ENCODE measurements around the gene SIDT2.

DNA sequence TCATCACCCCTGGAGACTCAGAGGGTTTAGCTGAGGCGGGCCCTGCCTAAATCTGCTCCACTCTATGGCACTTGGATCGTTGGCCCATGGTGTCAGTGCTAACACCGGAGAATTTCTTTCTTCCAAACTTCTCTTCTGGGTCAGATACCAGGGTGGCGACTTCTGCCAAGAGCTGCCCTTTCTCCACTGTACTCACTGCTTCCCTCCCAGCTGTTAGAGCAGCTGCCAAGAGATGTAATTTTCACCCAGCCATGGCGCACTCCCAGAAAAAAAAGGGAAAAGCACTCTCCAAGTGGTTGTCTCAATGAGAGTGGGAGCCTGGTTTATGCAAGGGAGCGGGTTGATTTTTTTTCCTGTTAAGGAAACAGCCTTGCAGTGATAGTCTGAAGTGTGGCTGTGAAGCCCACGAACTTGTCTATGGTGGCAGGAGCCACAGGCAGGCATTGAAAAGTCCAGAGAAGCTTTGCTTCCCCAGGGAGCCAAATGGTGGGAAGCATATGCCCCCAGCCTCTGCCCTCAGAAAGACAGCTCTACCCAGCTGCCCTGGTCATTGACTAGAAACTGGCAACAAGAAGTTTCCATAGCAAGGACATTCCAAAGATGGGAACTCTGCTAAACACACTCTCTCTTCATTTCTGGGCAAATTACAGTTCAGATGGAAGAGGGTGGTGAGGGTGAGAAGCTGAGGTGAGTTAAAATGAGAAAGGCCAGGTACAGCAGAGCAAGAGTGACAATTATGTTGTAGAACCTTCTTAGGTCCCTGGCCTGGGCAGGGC is 42.6 kb downstream of the SIDT2 start:
- TF ChIP-seq, protein P1, sequence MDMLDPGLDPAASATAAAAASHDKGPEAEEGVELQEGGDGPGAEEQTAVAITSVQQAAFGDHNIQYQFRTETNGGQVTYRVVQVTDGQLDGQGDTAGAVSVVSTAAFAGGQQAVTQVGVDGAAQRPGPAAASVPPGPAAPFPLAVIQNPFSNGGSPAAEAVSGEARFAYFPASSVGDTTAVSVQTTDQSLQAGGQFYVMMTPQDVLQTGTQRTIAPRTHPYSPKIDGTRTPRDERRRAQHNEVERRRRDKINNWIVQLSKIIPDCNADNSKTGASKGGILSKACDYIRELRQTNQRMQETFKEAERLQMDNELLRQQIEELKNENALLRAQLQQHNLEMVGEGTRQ (IDR thresholded peaks at IDR 0.05; ENCODE audit: low read depth, low read length) = no peak
- TF ChIP-seq CEBPB (IDR thresholded peaks at IDR 0.05; ENCODE audit: low read depth, low read length) (no peak), POLR2A (IDR thresholded peaks at IDR 0.05; ENCODE audit: low read depth, low read length) (no peak), MXI1 (IDR thresholded peaks at IDR 0.05; ENCODE audit: borderline replicate concordance, low read depth, low read length) (no peak), RFX5 (IDR thresholded peaks at IDR 0.05; ENCODE audit: low read depth, low read length) (no peak), SMC3 (IDR thresholded peaks at IDR 0.05; ENCODE audit: low read depth, low read length) (no peak), NFE2L2 (IDR thresholded peaks at IDR 0.05; ENCODE audit: low read depth, low read length) (no peak), MAZ (IDR thresholded peaks at IDR 0.05; ENCODE audit: borderline replicate concordance, low read depth, low read length) (no peak)
- TF ChIP-seq, protein P2, sequence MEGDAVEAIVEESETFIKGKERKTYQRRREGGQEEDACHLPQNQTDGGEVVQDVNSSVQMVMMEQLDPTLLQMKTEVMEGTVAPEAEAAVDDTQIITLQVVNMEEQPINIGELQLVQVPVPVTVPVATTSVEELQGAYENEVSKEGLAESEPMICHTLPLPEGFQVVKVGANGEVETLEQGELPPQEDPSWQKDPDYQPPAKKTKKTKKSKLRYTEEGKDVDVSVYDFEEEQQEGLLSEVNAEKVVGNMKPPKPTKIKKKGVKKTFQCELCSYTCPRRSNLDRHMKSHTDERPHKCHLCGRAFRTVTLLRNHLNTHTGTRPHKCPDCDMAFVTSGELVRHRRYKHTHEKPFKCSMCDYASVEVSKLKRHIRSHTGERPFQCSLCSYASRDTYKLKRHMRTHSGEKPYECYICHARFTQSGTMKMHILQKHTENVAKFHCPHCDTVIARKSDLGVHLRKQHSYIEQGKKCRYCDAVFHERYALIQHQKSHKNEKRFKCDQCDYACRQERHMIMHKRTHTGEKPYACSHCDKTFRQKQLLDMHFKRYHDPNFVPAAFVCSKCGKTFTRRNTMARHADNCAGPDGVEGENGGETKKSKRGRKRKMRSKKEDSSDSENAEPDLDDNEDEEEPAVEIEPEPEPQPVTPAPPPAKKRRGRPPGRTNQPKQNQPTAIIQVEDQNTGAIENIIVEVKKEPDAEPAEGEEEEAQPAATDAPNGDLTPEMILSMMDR (conservative IDR thresholded peaks at IDR 0.05; ENCODE audit: low read depth, low read length) = no peak
- TF ChIP-seq, protein P3, sequence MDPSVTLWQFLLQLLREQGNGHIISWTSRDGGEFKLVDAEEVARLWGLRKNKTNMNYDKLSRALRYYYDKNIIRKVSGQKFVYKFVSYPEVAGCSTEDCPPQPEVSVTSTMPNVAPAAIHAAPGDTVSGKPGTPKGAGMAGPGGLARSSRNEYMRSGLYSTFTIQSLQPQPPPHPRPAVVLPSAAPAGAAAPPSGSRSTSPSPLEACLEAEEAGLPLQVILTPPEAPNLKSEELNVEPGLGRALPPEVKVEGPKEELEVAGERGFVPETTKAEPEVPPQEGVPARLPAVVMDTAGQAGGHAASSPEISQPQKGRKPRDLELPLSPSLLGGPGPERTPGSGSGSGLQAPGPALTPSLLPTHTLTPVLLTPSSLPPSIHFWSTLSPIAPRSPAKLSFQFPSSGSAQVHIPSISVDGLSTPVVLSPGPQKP (IDR thresholded peaks at IDR 0.05; ENCODE audit: borderline replicate concordance, low read depth, low read length) = no peak
